NCI-H82 treated with DMSO at 0.1 percent for 48 hours (cell line): ENCODE data around the gene ZNF81.
"Not testable (repeated sequence)": the region's sequence is repeated elsewhere in the genome, so short reads cannot be mapped to it uniquely, and the experiment has no call there.

Source experiments
- DNase-seq: peaks from one replicate; lab custom pipeline; 2025; ENCODE audit not compliant: unreplicated experiment; lab: John Stamatoyannopoulos, UW

ZNF81 gene

GRCh38 chrX:47836164-47837072, at the start of gene ZNF81:
ZNF81 (plus strand) TSS chrX:47836902; CDS start chrX:47846268, 9,366 bp downstream.
- peak; percentile 83 for DNase-seq

DNA sequence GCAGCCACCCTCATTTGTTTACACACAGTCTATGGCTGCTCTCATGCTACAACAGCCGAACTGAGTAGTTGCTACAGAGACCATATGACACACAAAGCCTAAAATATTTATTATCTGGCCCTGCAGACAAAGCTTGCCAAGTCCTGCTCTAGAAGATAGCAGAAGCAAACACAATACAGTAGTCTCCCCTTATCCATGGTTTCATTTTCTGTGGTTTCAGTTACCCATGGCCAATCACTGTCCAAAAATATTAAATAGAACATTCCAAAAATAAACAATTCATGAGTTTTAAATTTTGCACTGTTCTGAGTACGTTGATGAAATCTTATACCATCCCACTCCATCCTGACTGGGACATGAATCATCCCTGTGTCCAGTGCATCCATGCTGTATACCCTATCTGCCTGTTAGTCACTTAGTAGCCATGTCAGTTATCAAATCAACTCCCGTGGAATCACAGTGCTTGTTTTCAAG, 40.2 kb upstream of the ZNF81 start:
- DNase-seq: no peak

- no peak for DNase-seq
Measured at GRCh38 chrX:47797084-47797483, 39.6 kb upstream of the ZNF81 start.

DNA sequence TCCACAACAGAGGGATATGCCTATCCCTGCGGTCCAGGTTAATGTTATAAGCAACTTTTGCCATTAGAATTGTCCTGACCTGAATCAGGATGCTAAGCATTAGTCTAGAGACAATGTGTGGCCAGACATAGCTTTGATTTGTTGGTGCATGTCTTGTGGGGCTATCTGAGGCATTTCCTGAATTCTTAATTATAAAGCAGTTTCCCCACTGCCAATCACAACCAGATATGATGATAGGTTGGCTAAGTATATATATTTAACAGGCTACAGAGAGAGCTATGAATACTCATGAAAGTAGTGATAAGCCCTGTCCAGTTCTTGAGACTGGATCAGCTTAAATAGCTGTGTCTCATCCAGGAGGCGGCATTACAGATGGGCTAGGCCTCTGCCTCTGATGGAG, 37.8 kb upstream of the ZNF81 start:
- DNase-seq: no peak

- DNase-seq: no peak
Measured at GRCh38 chrX:47802589-47802988, 34.1 kb upstream of the ZNF81 start.

GRCh38 chrX:47803103-47803502, 33.6 kb upstream of the ZNF81 start:
- not testable (repeated sequence) for DNase-seq

GRCh38 chrX:47804315-47804714, 32.4 kb upstream of the ZNF81 start:
- DNase-seq: no peak

- not testable (repeated sequence) for DNase-seq
Measured at GRCh38 chrX:47805844-47806243, 30.9 kb upstream of the ZNF81 start.

- not testable (repeated sequence) for DNase-seq
Measured at GRCh38 chrX:47806415-47807271, 30.1 kb upstream of the ZNF81 start.

- DNase-seq: not testable (repeated sequence)
Measured at GRCh38 chrX:47807272-47807538, 29.5 kb upstream of the ZNF81 start.

- no peak for DNase-seq
Measured at GRCh38 chrX:47807548-47807947, 29.2 kb upstream of the ZNF81 start.

- DNase-seq: no peak
Measured at GRCh38 chrX:47808904-47809788, 27.6 kb upstream of the ZNF81 start.

DNA sequence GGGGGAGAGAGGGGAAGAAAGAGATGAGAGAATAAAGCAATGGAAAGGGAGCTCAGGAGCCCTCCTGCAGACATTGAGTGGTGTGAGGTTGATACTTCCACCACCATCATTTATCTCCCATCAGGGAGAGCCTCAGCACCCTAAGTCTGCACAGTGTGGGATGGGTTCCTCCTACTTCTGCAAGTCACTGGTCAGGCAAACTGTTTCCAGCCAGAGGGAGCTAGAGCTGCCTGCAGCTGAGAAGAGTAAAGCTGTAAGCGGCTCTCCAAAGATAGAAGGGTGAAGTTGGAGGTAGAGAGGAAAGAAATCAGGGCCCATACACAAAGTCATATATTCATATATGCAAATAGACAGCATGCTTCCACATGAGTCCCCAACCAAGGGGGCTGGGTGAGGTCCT, 21.9 kb upstream of the ZNF81 start:
- DNase-seq: no peak

DNA sequence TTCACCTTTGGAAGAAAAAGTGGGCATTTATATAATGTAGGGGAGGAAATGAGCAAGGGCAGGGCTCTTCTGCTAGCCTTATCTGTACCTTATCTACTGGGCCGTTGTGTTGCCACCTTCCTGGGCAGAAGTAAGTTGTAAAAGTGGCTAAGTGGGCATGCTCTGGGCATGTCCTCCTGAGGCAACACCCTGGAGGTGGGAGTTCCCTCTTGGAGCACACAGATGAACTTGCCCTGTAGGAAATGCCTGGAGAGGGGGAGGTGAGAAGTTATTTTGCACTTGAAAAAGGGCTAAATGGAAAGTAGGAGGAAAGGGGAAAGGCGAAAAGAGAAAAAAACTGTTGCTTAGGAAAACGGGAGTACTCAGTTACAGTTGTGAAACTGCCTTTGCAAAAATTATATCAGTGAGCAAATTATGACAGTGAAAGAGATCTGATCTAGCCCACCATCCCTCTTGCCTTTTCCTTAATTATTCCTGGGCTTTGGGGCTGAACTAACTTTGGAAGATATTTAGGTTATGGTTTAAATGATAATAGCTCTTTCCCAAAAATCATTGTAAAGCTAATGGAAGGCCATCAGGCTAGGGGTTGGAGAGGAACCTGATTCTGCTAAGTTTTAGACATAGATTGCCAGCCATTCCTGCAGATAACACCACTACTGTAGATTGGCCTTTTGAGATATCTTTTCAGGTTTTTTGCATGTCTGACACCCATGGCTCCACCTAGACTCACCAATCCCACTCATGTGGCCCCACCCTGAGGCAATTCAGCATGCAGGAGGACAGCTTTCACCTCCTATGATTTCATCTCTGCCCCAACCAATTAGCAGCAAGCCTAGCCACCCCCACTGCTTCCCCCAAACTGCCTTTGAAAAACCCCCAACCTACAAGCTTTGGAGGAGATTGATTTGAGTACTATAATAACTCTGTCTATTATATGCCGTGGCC, 20.5 kb upstream of the ZNF81 start:
- no peak for DNase-seq

DNA sequence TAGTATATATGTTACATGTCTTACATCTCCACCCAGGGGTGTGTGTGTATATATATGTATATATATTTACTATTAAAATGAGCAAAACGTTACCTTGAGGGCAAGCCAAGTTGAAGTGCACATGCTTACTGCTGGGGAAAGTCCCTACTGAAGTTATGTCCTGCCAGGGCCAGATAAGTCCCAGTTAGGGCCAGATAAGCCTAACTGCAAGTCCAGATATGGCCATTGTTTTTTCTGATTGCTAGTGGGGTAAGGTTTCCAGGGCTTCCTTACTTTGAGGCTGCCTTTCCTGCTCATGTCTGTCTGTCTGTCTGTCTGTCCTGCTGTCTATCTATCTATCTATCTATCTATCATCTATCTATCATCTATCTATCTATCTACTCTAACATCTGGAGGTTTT, 19.3 kb upstream of the ZNF81 start:
- no peak for DNase-seq

- no peak for DNase-seq
Measured at GRCh38 chrX:47817897-47818296, 18.8 kb upstream of the ZNF81 start.

GRCh38 chrX:47828984-47829383, 7.7 kb upstream of the ZNF81 start:
- DNase-seq: no peak

- DNase-seq: peak; percentile 13
Measured at GRCh38 chrX:47831788-47832187, 4.9 kb upstream of the ZNF81 start.

- no peak for DNase-seq
Measured at GRCh38 chrX:47838361-47838760, 1.7 kb downstream of the ZNF81 start.

GRCh38 chrX:47840111-47840510, 3.4 kb downstream of the ZNF81 start:
- DNase-seq: no peak
